ENCODE data around the gene LIME1. TPM values are rescaled to one million over a fixed set of nuclear protein-coding genes. Genes with fewer than 3 reads are reported as not detected.

LIME1 gene
- total and polyA plus RNA-seq, 12 donors = 0.79 to 15.7 (median 3.0) TPM

DNA sequence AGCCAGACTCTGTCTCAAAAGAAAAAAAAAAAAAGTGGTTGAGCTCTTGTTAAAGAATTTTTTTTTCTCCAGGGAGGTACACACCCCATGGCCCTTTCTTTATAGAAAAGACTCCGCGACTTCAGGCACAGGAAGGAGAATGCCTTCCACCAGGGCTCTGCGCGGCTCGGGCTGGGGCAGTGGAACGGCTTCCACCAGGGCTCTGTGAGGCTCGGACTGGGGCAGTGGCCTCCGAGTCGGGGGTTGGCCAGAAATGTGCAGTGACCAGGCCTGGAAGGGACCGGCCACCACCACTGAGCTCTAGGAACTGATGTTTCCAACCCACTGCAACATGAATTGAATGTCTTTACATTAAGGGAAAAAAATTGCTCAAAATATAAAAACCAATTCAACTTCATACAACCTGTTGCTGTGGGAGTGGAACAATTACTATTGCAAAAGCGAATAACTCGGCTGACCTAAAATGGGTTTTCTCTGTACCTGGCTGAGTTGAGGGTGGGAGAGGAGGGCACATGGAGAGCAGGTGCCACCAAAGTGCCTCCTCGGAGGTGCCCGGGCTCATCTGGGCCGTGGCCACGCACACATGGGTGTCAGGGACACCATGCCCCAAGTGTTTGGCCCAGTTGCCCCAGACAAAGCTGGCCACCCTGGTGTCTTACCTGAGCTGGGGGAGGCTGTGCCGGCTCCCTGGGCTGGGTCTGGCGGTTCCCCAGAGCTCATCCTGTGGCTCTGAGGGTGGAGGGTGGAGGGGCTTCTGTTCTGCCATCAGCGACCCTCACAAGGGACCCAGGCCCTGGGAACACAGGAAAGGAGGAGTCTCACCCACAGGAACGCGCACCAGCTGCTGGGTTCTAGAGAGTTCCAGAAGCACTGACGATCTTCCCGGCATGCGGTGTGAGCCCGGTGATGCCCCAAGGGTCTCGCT is 32.4 kb downstream of the LIME1 start:
- DNase-seq = no peak
- Histone ChIP-seq H3K9me3 (no peaks in the 10 kb centered on the region), H3K27me3 (no peaks in the 10 kb centered on the region), H3K36me3 (peaks cover 0 to 75% (median 28%) of the 10 kb centered on the region in 9 donors), H3K4me3 (no peak overlapping the region), H3K27ac (no peak overlapping the region), H3K4me1 (peaks cover 0 to 23% (median 11%) of the 10 kb centered on the region in 9 donors)
- TF ChIP-seq, protein P1, sequence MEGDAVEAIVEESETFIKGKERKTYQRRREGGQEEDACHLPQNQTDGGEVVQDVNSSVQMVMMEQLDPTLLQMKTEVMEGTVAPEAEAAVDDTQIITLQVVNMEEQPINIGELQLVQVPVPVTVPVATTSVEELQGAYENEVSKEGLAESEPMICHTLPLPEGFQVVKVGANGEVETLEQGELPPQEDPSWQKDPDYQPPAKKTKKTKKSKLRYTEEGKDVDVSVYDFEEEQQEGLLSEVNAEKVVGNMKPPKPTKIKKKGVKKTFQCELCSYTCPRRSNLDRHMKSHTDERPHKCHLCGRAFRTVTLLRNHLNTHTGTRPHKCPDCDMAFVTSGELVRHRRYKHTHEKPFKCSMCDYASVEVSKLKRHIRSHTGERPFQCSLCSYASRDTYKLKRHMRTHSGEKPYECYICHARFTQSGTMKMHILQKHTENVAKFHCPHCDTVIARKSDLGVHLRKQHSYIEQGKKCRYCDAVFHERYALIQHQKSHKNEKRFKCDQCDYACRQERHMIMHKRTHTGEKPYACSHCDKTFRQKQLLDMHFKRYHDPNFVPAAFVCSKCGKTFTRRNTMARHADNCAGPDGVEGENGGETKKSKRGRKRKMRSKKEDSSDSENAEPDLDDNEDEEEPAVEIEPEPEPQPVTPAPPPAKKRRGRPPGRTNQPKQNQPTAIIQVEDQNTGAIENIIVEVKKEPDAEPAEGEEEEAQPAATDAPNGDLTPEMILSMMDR (IDR thresholded peaks at IDR 0.05) = no peak
- no peak for ATAC-seq
- intact Hi-C loops (cut with DNase I) = no loop called here
- 91 to 93% methylated on average over 26 of the region's 26 CpGs for WGBS, 2 donors

DNA sequence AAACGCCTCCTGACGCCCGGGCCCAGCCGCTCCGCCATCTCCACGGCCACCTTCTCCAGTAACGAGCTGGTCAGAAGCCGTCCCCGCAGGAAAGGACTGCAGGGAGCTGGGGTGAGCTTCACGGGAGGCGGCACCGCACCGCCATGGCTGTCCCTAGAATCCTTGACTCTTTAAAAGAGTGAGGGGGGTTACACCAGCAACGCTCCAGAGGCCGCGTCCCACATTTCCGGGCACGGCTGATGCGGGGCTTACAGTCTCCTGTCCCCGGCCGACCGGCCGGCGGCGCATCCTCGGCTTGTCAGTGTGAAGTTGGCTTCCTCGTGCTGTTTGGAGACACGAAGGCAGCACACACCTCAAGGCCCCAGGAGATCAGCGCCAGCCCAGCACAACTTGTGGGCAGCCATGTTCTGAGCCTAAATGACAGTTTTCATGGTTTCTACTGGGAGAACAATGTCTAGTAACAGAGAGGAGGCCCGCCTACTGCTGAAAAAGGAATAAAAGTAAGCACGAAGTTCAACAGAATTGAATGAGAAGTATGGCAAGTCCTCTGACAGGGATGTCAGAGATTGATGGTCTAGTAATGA is 33.5 kb downstream of the LIME1 start:
- intact Hi-C loops (cut with DNase I) = loop anchor here in 2 of 10 donors (10.0 kb wide), 1 partner anchor 205 kb away; the partner anchor contains the start of gene SAMD10 (in 2 of the 2)
- WGBS, 2 donors = 91% methylated on average over 31 of the region's 31 CpGs
- no peak for DNase-seq

DNA sequence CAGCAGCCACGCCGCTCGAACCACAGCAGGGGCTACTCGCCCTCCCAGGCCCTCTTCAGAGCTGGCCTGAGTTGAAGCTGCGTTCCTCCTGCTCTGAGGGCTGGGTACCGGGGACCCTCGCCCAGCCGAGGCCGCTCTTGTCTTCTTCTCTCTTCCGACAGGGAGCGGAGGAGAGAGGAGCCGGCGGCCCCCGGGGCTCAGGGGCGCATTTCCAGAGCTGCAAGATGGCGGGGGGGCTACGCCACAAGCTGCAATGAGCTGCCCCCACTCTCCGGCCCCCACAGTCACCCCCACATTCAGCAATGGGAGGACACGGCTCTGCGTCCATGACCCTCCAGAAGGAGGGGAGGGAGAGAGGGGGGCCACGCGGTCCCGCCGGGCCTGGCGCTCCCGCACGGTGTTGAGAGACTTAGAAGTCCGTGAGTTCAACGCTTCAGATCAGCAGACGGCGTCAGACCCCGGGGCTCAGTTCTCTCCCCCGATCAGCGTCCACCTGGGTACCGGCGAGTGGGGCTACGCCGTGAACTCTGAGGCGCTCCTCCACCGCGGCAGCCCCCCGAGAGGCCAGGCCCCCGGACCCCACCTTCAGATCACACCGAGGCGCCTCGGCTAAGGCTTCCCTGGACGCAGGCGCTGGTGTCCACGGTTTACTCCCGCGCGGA is 34.7 kb downstream of the LIME1 start:
- DNase-seq = no peak
- Histone ChIP-seq H3K9me3 (no peaks in the 10 kb centered on the region), H3K27me3 (no peaks in the 10 kb centered on the region), H3K4me3 (no peak overlapping the region), H3K4me1 (peaks cover 0 to 38% (median 19%) of the 10 kb centered on the region in 9 donors), H3K36me3 (peaks cover 0 to 75% (median 28%) of the 10 kb centered on the region in 9 donors), H3K27ac (no peak overlapping the region)
- TF ChIP-seq, protein P1 (IDR thresholded peaks at IDR 0.05) = no peak
- WGBS, 2 donors = 92 to 95% methylated on average over 52 of the region's 52 CpGs
- ATAC-seq = no peak
- intact Hi-C loops (cut with DNase I) = loop anchor here in 2 of 10 donors (10.0 kb wide), 1 partner anchor 204 kb away; the partner anchor contains the start of gene SAMD10 (in 2 of the 2)

More for the DNA sequence above, 33.5 kb downstream of the LIME1 start:
- H3K27ac ChIP-seq = no peak overlapping the region
- peaks cover 0 to 74% (median 28%) of the 10 kb centered on the region in 9 donors for H3K36me3 ChIP-seq
- H3K27me3 ChIP-seq = no peaks in the 10 kb centered on the region
- TF ChIP-seq, protein P1 (IDR thresholded peaks at IDR 0.05) = no peak
- peaks cover 0 to 31% (median 14%) of the 10 kb centered on the region in 9 donors for H3K4me1 ChIP-seq
- no peak for ATAC-seq
- H3K9me3 ChIP-seq = no peaks in the 10 kb centered on the region
- H3K4me3 ChIP-seq = no peak overlapping the region
